ENCODE results near the gene CIART.
"Not testable (repeated sequence)": the region's sequence is repeated elsewhere in the genome, so short reads cannot be mapped to it uniquely, and the experiment has no call there.

CIART gene

DNA sequence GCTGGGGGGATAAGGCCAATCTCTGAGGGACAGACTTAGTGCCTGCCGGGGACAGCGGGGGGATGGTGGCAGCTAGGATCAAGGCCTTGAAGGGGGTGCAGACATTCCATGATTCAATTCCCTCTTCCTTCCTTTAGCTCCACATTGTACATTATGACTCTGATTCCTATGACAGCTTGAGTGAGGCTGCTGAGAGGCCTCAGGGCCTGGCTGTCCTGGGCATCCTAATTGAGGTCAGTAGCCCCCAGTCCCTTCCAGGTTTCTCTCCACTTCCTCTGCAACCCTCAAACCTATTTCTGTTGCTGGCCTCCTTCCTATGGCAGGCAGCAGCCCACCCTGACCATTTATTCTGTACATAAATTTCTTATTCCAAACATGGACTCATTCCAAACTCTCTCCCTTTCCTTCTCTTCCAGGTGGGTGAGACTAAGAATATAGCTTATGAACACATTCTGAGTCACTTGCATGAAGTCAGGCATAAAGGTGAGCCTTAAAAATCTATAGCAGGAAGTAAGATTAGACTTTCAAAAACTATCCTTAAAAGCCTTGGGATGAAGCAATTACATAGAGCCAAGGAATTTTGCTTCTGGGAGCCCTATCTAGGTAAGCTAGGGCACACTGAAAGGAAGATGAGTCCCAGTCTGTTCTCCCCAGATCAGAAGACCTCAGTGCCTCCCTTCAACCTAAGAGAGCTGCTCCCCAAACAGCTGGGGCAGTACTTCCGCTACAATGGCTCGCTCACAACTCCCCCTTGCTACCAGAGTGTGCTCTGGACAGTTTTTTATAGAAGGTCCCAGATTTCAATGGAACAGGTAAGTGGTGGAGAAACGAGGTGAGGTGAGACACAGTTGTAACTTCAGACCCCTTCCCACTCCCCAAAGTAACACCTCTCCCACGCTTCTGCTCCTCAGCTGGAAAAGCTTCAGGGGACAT, 19.7 kb upstream of the CIART start:
- no peak for DNase-seq

DNA sequence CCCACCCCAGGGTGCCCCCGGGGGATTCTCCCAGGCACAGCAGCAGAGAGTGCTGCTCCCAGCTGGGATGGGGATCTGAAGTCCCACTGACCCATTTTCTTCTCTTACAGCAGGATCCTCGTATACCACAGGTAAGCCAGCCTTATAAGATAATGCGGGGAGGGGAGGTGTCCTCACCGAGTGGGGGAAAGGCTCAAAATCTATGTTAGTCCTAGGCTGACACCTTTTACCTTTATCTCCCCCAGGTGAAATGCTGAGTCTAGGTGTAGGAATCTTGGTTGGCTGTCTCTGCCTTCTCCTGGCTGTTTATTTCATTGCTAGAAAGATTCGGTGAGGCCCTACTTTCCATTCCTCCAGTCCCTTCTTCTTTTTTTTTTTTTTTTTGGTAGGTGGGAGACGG, 18.8 kb upstream of the CIART start:
- DNase-seq = no peak

DNA sequence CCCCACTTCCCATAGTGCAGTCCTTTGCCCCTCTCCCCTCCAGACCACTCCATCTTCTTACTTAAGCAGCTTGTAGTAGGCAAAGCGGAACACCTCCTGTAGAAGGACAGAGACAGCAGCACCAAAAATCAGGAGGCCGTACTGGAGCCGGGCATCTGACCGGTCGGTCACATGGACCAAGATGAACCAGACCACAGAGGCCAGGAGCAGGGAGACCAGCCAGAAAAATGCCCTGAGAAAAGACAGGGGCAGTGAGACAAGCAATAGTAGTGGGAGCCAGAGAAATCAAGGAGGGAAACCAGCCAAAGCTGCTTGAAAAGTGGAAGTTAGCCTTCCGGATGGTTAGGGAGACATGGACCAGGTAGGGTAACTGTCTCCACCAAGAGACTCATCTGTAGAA, 14.5 kb upstream of the CIART start:
- no peak for DNase-seq

DNA sequence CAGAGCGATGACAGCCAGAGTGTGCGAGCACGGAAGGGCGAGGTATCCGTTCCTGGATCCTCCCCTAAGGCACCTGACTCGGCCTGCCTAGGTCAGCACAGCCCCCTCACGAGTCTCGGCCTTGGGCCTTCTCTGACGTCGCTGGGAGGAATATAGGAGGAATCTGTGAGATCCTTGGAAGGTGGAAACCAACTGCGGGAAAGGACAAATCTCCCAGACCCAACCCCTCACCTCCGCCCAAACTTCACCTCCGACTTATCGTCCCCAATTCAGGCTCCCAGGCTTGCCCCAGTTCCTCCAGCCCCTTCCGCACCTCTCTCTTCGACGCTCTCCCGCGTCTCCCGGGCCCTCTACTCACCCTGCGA, 14.0 kb upstream of the CIART start:
- peak; percentile 51 for DNase-seq

DNA sequence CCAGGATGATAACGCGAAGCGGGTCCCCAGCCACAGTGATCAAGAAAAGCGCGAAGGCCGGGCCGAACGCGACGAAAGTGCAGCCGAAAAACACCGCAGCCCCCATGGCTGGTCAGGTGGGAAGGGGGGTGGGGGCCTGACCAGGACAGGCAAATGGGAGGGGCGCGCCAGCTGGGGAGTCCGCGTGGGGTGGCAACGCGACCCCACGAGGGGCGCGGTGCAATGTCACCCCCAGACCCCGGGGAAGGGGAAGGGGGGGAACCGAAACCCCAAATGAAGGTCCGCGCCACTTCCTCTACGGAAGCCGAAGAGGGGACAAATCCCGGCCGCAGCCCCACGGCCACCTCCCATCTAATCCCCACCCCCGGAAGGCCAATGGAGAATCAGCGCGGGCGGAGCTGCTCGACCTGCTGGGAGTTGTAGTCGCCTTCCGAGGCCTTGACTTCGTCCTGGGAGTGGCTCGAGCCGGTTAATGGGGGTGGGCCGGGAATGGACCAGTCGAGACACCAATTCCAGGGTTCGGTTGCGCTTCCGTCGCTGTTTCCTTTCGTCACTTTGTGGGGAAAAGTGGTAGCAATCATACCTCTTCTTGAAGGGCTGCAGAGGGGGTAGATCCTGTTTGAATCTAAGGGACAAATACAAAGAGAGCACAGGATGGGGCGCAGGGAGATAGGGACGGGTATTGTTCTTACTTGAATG, 13.5 kb upstream of the CIART start, which contains the start of gene APH1A:
Gene APH1A, minus strand, starts transcription at position 312 of the 699 bp plus-strand sequence. Its CDS starts 206 bp downstream, at position 106.
- peak; percentile 95 for DNase-seq

DNA sequence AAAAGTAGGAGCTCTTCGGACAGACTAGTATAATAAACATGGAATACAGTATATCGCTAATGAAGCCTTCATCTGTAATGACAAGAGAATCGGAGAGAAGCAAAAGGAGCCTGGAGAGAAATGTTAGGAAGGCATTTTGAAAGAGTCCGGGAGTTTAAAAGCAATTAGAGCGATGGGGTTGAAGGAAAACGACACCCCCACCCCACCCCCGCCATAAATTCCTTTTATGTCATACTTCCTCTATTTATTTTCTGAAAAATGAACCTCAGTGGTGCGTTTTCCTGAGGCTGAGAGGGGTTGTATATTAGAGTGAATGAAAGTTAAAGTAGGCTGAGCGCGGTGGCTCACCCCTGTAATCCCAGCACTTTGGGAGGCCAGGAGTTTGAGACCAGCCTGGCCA, 12.9 kb upstream of the CIART start:
- no peak for DNase-seq

DNA sequence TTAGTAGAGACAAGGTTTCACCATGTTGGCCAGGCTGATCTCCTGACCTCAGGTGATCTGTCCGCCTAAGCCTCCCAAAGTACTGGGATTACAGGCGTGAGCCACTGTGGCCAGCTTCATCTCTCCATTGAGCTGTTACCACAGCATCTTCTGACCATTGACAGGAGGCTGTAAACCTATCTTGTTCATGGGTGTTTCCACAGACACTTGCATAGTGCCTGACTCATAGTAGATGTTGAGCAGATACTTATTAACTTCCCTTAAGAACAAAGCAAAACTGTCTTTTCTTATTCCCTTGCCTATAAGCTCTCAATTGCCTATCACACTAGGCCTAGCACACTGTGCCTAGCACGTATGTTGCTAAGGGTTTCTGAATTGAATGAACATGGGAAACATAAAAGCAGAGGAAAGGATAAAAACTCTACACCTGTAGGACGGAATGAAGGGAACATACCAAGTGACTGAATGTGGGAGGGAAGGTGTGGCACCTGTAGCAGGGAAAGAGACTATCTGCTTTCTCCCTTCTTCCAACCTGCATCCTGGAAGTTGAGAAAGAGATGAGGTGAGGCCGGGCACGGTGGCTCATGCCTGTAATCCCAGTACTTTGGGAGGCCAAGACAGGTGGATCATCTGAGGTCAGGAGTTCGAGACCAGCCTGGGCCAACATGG, 10.9 kb upstream of the CIART start:
- no peak for DNase-seq

DNA sequence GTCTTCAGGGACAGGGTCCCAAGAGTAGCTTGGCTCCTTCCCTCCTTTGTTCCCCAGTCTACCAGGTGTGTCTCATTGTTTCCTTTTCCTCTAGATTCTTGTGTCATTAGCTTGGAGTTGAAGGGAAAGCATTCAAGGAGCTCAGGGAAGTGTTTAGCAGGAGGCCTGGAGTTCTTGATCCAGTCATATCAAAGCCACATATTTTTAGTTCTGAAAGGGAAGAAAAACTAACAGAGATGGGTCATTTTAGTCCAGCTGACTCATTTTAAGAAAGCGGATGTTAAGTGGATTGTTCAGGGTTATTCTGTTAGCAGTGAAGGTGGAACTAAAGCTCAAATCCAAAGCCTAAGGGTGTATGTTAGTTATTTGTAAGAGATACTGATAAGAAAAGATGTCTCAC, 9.0 kb upstream of the CIART start:
- no peak for DNase-seq

DNA sequence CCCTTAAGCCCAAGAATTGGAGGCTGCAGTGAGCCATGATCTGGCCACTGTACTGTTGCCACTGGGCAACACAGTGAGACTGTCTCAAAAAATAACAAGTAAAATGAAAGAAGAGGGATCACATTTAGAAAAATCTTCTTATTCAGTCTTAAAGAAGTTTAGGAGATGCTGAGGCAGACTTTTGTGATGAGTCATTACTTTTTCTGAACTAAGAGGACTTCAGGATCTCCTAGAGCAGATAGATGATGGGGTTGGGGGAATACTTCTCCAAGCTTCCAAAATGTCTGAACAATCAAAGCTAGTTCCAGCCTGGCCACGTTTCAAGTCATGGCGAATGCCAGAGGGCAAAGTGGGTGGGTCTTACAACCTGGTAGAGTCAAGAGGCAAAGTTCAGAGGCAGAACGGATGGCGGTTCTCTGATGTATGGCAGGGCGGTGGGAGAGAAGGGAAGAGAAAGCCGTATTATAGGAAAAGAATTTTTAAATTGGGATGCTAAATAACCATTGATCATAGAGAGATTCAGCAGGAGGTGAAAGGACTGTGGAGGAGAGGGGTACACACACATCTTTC, 2.1 kb upstream of the CIART start:
- DNase-seq = no peak

DNA sequence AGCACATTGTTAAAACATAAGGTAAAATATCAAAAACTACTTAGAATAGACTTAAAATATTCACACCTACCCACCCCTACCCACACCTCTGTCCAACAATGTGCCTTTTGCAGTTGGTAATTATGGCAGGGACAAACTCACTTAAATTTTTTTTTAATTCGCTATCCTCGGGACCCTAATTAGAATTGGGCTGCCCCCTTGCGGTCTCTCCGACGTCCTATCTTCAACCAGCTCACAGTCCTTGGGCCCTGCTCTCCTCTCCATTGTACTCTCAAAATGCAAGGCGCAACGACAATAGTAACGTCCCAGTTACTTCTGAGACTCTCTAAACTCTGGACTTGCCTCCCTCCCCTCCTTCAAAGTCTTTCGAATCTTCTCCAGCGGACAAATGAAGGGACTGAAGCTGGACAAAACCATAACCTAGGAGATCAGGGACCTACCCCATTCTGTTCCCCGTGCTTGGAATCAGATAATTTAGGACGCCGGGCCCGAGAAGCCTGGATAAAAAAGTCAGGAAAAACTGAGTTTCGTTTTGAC, 1.1 kb upstream of the CIART start:
- peak; percentile 73 for DNase-seq

DNA sequence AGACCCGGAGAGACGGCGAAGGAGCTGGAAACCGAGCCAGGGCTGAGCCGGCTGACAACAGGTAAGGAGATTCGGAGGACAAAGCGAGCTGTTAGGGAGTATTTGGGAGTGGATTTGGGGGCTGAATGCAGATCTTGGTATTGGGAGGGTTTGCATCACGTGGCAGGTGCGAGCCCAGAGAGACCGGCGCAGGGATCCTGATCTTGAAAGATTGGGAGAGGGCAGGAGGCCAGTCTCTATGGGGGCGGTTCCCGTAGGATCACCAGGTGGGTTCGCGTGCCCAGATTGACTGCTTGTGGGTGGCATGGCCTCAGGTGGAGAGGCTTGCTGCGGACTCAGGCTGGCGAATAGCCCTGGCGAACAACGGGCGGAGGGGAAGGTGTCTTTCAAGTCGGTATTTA, 204 bp downstream of the CIART start:
- DNase-seq = no peak

DNA sequence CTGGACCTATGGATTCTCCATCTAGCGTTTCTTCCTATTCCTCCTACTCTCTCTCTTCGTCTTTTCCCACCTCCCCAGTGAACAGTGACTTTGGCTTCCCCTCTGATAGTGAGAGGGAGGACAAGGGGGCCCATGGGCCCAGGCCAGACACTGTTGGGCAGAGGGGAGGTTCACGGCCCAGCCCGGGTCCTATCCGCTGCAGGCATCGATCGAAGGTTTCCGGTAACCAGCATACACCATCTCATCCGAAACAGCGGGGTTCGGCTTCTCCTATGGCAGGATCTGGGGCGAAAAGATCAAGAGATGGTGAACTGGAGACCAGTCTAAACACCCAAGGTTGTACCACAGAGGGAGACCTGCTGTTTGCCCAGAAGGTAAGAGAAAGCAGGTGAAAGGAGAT, 906 bp downstream of the CIART start:
- DNase-seq = no peak

DNA sequence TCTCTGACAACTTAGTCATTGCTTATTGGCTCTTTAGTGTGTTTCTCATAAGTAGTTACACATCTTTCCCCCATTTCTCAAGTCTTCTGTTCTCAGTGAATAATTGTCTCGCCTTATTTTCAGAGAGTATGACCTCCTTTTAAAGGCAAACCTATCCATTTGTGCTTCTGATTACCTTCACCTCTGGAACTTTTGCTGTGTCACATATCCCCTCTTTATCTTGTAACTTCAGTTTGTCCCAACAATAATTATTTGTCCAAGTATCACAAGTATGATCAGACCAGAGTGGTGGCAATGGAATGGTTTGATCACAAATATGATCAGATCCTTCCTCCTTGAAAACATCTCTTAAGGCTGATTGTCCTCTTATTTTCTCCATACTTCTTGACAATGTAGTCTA, 6.0 kb downstream of the CIART start:
- DNase-seq = no peak

DNA sequence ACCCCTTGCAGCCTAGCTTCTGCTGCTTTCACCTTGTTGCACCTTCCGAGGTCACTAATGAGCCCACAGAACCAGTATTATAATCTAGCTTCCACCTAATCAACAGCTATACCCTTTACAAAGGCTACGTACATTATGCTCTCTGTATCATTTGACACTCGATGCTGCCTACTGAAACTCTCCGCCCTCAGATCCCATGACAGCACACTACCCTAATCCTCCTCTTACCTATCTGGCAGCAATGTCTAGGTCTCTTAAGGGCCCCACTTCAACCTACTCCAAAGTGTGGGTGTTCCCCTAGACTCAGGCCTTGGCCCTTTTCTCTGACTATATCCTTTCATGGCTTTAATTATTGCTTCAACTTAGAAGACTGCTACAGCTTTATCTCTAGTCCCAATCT, 6.5 kb downstream of the CIART start:
- DNase-seq = no peak

DNA sequence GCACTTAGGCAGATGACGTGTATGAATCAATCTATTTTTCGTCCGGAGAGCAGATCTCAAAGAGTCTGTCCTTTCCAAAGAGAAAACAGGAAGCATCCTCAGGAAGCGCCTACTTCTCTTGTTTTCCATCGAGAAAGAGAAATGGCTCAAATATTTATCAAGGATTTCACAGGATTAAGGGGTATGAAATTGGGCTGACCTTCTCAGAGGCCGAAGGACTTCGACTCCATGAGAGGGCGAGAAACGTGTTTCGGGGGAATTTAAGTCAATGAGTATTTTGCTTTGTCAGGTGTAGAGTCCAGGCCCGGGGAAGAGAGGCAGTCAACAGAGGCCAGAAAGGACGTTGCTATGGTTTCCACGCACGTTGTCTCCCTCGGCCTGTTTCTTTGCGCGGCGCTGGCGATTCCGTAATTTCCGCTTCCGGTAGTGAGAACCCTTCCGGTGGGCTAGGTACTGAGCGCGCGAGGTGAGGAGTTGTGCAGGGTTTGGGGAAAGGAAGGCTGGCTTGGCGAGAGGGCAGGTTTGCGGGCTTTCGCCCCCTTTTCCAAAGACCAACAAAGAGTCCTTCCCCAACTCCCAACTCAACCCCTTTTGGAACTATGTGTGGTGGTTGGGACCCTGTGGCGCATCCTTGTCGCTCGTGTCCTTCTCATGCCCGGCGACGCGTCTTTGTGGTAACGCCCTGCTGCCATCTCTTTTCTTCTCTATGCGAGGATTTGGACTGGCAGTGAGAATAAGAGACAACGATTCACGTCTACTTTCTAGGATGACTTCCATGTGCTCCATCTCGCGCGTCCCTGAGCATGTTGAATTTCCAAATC, 11.3 kb downstream of the CIART start, which contains the start of gene MRPS21:
Gene MRPS21, plus strand, starts transcription at position 429 of the 821 bp plus-strand sequence. CDS start 506 bp downstream, outside the sequence.
- peak; percentile 90 for DNase-seq

DNA sequence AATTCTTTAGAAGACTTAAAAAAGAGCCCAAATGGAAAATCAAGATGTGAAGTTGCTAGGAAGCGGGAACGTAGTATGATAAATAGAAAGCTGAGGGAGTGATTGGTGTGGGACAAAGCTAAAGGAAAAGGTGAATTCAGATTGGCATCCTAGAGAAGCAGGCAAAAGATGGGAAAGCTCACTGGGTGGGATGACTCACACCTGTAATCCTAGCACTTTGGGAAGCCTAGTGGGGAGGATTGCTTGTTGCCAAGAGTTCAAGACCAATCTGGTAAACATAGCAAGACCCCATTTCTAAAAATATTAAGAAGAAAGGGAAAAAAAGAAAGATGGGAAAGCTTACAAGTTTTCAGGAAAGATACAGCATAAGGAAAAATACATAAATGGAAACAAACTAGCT, 13.1 kb downstream of the CIART start:
- DNase-seq = no peak

DNA sequence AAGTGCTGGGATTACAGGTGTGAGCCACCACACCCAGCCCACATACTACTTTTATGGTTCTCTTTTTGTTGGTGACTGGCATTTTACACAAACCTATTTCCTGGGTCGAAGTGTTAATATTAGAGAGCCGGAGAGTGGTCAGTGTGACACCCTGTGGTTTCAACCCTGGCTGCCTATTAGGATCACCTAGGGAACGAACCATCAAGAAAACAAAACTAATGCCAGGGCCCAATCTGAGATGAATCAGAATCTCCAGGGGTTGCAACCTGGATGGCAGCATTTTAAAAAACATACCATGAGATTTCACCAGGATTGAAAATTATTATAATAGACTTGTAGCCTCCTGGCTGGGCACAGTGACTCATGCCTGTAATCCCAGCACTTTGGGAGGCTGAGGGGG, 17.4 kb downstream of the CIART start:
- DNase-seq = no peak

DNA sequence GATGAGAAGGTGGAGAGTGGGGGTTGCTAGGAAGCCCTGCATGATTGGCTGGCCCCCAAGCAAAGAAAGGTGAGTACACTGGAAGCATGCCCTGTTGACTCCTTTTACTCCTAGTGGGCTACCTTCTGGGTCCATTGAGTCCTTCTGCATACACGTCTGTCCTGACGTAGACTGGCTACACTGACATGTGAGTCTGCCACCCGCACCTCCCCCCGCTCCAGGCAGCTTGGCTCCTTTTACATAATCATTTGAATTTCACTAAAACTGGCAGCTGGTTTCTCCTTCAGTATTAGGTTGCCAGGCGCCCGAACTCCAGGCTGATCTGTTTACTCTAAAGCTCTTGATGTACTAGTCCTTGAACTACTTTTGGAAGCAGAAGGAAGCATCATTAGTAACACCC, 20.0 kb downstream of the CIART start:
- no peak for DNase-seq

DNA sequence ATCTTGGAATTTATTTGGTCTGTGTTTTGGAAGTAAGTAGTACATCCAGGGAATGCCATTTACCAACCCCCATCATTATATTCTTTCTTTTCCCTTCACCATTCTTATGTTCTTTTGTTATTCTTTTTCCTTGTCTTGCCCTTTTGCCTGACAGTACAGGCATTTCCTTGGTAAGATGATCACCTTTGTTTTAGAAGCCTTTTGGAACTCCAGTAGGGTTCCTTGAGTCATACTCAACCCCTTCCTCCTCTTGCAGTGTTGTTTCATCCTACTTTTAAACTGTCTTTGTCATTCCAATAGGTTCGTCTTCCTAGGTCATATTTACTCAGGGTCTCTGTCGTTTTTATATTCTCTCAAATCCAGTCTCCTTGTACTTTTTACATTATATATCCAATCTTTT, 20.5 kb downstream of the CIART start:
- no peak for DNase-seq

DNA sequence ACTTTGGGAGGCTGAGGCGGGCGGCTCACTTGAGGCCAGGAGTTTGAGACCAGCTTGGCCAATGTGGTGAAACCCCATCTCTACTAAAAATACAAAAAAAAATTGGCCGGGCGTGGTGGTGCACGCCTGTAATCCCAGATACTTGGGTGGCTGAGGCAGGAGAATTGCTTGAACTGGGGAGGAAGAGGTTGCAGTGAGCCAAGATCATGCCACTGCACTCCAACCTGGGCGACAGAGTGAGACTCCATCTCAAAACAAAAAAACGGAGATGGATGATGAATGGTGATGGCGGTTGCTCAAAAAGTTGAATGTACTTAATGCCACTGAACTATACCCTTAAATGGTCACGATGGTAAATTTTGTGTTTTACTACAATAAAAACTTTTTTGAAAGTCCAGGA, 26.2 kb downstream of the CIART start:
- not testable (repeated sequence) for DNase-seq

DNA sequence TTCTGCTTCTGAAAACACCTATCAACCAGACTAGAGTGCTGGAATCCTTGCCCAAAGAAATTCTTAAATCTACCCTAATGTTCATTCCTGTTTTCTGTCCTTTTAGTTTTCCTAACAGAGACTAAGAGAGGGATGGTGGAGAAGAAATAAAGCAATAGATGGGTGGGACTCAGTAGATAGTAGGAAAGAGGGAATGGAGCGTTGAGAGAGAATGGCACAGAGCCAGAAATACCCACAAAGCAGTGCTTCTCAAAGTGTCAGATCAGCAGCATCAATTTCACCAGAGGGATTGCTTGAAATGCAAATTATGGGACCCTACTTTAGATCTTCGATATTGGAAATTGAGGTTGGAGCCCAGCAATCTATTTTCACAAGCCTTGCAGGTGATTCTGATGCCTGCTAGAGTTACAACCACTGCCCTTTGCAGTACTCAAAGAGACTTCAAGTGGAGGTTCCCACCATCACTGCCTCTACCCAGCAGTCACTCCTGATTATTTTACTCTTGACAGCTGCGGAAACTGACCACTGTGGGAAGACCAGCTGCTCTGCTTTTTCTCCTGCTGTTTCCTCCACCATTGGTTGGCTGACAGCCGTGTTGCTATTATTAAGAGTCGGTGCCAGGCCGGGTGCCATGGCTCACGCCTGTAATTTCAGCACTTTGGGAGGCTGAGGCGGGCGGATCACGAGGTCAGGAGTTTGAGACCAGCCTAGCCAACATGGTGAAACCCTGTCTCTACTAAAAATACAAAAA, 27.6 kb downstream of the CIART start:
- DNase-seq = no peak
